NCI-H2081 (cell line): ENCODE data around the gene MINK1.
A peak's percentile ranks its signal among the peaks of the same experiment; 100 is the strongest.
"Not testable (repeated sequence)": the region's sequence is repeated elsewhere in the genome, so short reads cannot be mapped to it uniquely, and the experiment has no call there.

ENCODE experiments used
- DNase-seq, 2 experiments: peaks; one replicate each; lab custom pipeline; 2025; lab: John Stamatoyannopoulos, UW

MINK1 gene

GRCh38 chr17:4811471-4811870, 21.7 kb upstream of the MINK1 start:
- DNase-seq, result no peak

GRCh38 chr17:4812690-4813089, 20.4 kb upstream of the MINK1 start:
- no peak for DNase-seq

GRCh38 chr17:4815043-4815675, 18.0 kb upstream of the MINK1 start:
- no peak for DNase-seq

GRCh38 chr17:4816826-4817225, 16.3 kb upstream of the MINK1 start:
- no peak for DNase-seq

GRCh38 chr17:4818276-4818675, 14.9 kb upstream of the MINK1 start:
- DNase-seq, result no peak

- no peak for DNase-seq
Measured at GRCh38 chr17:4822835-4823234, 10.3 kb upstream of the MINK1 start.

GRCh38 chr17:4823373-4824089, 9.6 kb upstream of the MINK1 start:
- DNase-seq, result no peak

- no peak for DNase-seq
Measured at GRCh38 chr17:4827399-4827798, 5.7 kb upstream of the MINK1 start.

GRCh38 chr17:4832829-4833177, 337 bp upstream of the MINK1 start:
- not testable (repeated sequence) for DNase-seq

GRCh38 chr17:4833941-4834680, 971 bp downstream of the MINK1 start:
- DNase-seq, result peak in 1 of 2 experiments; percentile 6

- no peak for DNase-seq
Measured at GRCh38 chr17:4834681-4835020, 1.5 kb downstream of the MINK1 start.

GRCh38 chr17:4836221-4836620, 3.1 kb downstream of the MINK1 start:
- no peak for DNase-seq

GRCh38 chr17:4837471-4838308, 4.5 kb downstream of the MINK1 start:
- no peak for DNase-seq

- DNase-seq, result no peak
Measured at GRCh38 chr17:4838309-4838785, 5.2 kb downstream of the MINK1 start.

GRCh38 chr17:4839221-4839620, 6.1 kb downstream of the MINK1 start:
- no peak for DNase-seq

GRCh38 chr17:4839965-4840892, 7.1 kb downstream of the MINK1 start:
- DNase-seq, result no peak

GRCh38 chr17:4840893-4841242, 7.7 kb downstream of the MINK1 start:
- no peak for DNase-seq

GRCh38 chr17:4842376-4842775, 9.2 kb downstream of the MINK1 start:
- DNase-seq, result no peak

GRCh38 chr17:4843321-4844000, 10.3 kb downstream of the MINK1 start:
- DNase-seq, result no peak

GRCh38 chr17:4845118-4845517, 12.0 kb downstream of the MINK1 start:
- no peak for DNase-seq
